ENCODE measurements around the gene ST6GALNAC4.
A peak's percentile ranks its signal among the peaks of the same experiment; 100 is the strongest.

The ST6GALNAC4 gene

DNA sequence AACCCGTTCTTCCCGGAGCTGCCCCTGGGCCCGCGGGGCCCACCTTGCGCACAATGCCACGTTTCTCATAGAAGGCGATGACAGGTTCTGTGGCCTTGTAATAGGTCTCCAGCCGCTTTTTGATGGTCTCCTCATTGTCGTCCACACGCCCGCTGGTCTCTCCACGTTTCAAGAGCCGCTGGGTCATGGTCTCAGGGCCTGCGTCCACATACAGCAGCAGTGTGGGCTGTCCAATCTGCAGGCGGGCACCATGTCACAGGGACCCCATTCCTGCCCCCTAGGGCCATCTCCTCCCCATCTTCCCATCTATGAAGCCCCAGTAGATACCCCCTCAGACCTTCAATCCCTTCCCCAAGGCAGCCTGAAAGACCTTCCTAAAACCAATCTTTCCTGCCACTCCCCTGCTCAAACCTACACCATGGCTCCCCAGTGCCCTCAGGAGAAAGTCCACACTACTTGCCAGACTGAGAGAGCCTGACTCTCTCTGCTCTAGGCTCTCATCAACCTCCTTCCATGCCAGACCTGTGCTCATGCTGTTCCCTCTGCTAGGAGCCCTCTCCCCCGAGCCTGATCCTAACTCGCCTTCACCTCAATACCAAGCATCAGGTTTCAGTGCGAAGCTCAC is 48.5 kb downstream of the ST6GALNAC4 start:
- no peak for DNase-seq

DNA sequence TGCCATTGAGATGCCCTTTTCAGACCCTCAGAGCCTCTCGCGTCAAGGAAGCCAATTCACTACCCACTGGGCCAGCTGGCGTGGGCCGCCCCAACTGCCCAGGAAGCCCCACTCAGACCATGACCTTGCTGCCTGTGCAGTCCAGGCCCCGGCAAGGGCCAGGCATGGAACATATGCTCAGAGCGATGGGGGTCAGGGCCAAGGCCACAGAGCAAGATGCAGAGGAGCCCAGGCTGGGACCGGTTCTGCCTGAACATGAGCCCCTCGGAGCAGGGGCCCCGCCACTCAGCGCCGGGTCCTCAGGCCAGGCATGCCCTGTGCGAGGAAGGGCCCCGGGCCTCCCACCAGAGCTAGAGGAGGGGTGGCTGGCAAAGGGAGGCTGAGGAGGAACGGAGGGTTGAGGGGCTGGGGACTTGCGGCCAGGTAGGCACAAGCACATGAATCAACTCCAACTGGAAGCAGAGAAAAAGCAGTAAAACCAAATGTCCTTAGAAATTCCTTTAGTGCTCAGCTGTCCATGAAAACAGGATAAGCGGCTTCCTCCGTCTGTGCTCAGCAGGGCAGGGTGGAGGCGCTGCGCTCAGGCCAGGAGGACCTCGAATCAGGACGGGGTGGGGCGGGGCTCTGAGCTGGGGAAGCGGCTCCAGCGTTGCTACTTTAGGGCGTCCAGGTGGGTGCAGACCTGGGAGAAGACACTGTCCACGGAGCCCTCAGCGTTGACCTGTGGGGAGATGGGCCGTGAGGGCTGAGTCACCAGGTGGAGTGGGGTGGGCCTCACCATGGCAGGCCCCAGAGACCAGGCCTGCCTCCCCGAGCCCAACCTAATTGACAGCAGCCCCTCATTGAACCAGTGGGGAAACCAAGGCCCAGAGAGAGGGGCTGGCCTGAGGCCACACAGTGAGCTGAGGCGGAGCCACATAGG is 49.2 kb downstream of the ST6GALNAC4 start:
- no peak for DNase-seq

DNA sequence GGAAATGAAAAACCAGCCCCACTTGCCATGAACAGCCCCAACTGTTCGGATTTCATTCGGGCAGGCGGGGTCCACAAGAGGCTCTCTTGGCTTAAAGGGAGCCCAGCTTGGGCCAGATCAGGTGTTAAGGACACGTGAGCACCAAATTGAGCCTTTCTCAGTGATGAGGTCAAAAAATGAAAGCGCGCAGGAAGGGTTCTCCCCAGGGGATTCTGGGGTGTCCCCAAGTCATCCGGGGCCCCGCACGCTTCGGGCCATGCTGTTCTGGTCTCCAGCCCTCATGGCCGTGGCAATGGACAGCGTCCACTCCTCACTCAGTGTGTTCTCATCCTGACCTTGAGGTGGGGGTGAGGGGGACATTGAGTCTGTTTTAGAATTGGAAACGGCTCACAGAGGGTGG is 50.3 kb downstream of the ST6GALNAC4 start:
- no peak for DNase-seq

DNA sequence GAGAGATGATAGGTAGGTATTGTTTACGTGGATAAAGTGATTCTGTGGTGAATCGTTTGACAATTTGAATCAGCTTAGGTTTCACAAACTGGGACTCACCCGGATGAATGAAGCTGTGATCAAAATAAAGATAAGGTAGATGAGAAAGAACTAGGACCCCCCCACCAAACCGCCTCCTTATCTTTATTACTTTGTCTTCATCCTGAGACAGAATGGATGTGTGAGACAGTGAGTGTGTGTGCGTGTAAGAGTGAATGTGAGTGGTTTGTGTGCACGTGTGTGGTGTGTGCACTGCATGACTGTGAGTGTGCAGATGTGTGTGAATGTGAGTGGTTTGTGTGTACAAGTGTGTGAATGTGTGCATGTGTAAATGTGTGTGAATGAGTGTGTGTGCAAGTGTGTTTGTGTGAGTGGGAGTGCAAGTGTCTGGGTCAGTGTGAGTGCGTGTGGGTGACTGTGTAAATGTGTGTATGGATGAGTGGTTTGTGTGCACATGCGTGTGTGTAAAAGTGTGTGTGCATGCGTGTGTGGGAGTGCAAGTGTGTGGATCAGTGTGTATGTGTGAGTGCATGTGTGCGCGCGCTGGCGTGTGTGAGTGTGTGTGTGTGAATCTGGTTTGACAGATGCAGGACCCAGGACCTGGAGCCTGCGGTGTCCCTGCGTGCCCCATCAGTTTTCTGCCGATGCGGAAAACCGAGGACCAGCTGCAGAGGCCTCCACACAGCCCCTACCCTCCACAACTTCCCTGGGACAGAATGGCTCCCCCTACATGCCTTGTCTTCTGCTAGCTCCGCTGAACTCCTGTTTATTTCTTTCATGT is 51.0 kb downstream of the ST6GALNAC4 start:
- no peak for DNase-seq

DNA sequence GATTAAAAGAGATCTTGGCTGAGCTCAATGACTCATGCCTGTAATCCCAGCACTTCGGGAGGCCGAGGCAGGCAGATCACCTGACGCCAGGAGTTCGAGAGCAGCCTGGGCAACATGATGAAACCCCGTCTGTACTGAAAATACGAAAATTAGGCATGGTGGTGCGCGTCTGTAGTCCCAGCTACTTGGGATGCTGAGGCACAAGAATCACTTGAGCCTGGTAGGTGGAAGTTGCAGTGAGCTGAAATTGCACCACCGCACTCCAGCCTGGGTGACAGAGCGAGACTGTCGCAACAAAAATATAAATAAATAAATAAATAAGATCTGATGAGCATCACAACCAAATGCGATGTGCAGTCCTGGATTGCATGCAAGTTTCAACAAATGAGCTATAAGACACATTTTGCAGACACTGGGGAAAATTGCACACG is 53.6 kb downstream of the ST6GALNAC4 start:
- peak; percentile 18 for DNase-seq

DNA sequence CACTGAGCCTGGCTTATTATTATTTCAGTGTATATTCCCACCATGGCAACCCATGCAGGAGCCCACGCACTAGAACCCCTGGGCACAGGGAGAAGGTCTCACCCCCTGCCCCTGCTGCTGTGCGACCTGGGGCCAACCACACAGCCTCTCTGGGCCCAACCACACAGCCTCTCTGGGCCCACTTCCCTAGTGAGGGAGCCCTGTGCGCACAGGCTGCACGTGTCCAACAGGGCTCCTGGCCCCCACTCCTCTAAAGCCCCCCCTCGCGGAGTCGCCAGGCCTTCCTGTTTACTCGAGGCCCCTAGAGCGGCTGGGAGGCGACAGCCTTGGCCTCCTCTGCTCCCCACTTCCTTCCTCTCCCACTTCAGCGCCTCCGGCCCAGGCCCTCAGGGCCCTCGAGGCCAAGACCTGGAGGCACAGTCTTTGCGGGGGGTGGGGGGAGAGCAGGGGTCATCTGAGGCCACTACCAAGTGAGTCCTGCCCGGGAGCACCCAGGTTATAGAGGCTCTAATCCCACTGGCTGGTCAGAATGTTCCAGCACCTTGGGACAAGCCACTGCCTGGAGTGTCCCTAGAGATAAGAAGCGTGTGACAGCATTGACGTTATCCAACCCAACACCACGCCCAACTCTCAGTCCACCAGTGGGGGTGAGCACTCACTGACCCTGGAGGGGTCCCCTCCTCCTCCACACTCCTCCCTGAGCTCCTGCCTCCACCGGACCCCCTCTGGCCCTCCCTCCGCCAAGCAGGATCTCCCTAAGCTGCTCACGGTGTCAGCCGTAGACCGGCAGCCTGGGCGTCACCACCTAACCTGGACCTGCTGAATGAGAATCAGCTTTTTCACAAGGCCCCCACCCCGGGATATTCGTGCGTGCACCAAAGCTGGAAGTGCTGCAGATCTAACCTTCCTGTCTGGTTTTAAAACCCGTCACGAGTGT is 54.5 kb downstream of the ST6GALNAC4 start:
- no peak for DNase-seq

DNA sequence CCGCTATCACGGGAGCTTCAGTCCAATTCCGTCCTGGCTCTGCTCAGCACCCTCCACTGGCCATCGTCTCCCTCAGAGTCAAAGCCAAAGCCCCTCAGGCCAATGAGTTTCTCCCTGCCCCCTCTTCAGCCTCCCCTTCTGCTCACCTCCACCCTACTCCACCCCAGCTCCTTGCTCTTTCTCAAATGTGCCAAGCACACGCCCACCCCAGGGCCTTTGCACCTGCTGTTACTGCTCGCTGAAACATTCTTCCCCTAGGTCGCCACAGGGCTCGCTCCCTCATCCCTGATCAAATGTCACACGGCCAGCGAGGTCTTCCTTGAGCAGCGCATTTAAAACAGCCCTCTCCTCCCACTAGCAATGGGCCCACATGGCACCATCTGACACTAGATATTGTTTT is 56.1 kb downstream of the ST6GALNAC4 start:
- DNase-seq = no peak

DNA sequence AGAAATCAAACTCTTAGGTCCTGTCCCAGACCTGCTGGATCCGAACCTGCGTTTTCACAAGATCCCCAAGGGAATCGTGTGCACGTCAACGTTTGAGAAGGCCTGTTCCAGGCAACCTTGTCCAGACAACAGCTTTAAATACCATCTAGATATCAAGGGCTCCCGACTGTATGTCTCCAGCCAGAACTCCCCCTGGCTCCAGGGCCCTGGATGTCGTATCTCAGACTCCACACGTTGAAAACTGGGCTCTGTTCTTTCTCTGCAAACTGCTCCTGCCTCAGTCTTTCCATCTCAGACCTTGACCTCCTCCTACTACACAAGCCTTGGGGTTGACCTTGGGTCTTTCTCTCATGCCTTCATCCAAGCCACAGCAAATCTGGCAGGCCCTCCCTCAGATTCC is 56.6 kb downstream of the ST6GALNAC4 start:
- no peak for DNase-seq

DNA sequence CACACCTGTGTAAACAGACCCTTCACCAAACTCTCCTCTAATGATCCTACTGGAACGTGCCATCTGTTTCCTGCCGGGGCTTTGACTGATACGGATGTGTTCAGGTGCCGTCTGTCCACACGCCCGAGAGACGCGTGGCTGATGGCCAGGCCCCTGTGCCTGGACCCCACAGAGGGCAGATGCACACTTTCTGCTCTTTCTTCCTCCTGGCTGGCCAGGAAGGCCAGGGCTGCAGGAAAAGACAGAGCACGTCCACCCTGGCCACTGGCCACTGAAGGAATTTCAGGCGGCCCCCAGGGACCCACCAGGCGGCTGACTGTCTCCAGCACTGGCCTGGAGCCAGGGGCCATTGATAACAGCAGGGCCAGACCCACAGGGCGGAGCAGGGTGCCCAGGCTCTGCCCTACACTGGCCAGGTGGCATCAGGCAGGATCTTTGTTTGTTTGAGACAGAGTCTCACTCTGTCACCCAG is 58.8 kb downstream of the ST6GALNAC4 start:
- DNase-seq = peak; percentile 91

Measured in NCI-H524 treated with DMSO at 0.1 percent for 48 hours (cell line).